Sigmoid colon (tissue), 4 donors: ENCODE measurements around the gene CLEC3B.
"Not testable (repeated sequence)": the region's sequence is repeated elsewhere in the genome, so short reads cannot be mapped to it uniquely, and the experiment has no call there.

Source experiments
- POLR2A ChIP-seq, 2 donors: fragments of 450-650 bp; IDR thresholded peaks; one replicate each; pipeline ENCODE4 v1.6.1; 2016; ENCODE audit warnings: antibody characterized with exemption in 2 of 2, mild to moderate bottlenecking in 2 of 2, moderate library complexity in 2 of 2
- POLR2AphosphoS5 ChIP-seq, 4 donors: sonication (generic); formaldehyde crosslinking; IDR thresholded peaks; one replicate each; pipeline ENCODE4 v1.6.1; 2017; ENCODE audit warnings: antibody characterized with exemption in 4 of 4
- TF ChIP-seq, protein P1 (sequence below), 4 experiments: fragments of 450-650 bp in 3 of 4; fragments of 200-600 bp in 1 of 4; IDR thresholded peaks; one replicate each; pipeline ENCODE4 v1.5.1; 2016 to 2019; ENCODE audit warnings: antibody characterized with exemption in 4 of 4, mild to moderate bottlenecking in 3 of 4, moderate library complexity in 2 of 4

DNA sequence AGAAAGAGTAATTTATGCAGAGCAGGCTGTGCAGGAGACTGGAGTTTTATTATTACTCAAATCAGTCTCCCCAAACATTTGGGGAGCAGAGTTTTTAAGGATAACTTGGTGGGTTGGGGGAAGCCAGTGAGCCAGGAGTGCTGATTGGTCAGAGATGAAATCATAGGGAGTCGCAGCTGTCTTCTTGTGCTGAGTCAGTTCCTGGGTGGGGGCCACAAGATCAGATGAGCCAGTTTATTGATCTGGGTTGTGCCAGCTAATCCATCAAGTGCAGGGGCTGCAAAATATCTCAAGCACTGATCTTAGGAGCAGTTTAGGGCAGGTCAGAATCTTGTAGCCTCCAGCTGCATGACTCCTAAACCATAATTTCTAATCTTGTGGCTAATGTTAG lies 27.7 kb downstream of the CLEC3B start:
- TF ChIP-seq, protein P1, sequence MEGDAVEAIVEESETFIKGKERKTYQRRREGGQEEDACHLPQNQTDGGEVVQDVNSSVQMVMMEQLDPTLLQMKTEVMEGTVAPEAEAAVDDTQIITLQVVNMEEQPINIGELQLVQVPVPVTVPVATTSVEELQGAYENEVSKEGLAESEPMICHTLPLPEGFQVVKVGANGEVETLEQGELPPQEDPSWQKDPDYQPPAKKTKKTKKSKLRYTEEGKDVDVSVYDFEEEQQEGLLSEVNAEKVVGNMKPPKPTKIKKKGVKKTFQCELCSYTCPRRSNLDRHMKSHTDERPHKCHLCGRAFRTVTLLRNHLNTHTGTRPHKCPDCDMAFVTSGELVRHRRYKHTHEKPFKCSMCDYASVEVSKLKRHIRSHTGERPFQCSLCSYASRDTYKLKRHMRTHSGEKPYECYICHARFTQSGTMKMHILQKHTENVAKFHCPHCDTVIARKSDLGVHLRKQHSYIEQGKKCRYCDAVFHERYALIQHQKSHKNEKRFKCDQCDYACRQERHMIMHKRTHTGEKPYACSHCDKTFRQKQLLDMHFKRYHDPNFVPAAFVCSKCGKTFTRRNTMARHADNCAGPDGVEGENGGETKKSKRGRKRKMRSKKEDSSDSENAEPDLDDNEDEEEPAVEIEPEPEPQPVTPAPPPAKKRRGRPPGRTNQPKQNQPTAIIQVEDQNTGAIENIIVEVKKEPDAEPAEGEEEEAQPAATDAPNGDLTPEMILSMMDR (IDR thresholded peaks at IDR 0.05) = not testable (repeated sequence)
- TF ChIP-seq POLR2AphosphoS5, POLR2A (IDR thresholded peaks at IDR 0.05): not testable (repeated sequence)
